Tibial nerve (tissue), 4 donors: ENCODE measurements around the gene TSPAN13. TPM values are rescaled to one million over a fixed set of nuclear protein-coding genes. Genes with fewer than 3 reads are reported as not detected.

ENCODE experiments used
- DNase-seq, 2 donors: peaks; one replicate each; pipeline ENCODE4 v3.0.0-alpha.2; 2019; ENCODE audit warnings: low spot score in 2 of 2
- H3K27ac ChIP-seq, 4 donors: fragments of 200-600 bp; sonication (generic) in 3 of 4; one replicate each; pipeline ENCODE4 v1.5.1; 2017 to 2019; ENCODE audit warnings: mild to moderate bottlenecking in 1 of 4
- H3K27me3 ChIP-seq, 2 donors: fragments of 200-600 bp; sonication (generic) in 1 of 2; one replicate each; pipeline versions ENCODE4 v1.5.1 to v1.6.0; 2017 to 2019
- H3K36me3 ChIP-seq, 3 donors: fragments of 200-600 bp; sonication (generic); one replicate each; pipeline ENCODE4 v1.5.1; 2018 to 2019
- H3K4me1 ChIP-seq, 4 donors: fragments of 200-600 bp; sonication (generic) in 3 of 4; one replicate each; pipeline ENCODE4 v1.5.1; 2017 to 2019
- H3K4me3 ChIP-seq, 4 donors: fragments of 200-600 bp; sonication (generic) in 3 of 4; one replicate each; pipeline ENCODE4 v1.5.1; 2017 to 2019; ENCODE audit warnings: mild to moderate bottlenecking in 1 of 4, moderate library complexity in 1 of 4
- H3K9me3 ChIP-seq, 4 donors: fragments of 200-600 bp; sonication (generic) in 3 of 4; one replicate each; pipeline ENCODE4 v1.5.1; 2017 to 2019
- CTCF ChIP-seq, 5 experiments: fragments of 200-600 bp in 3 of 5; fragments of 450-650 bp in 2 of 5; sonication (generic) in 3 of 5; IDR thresholded peaks; one replicate each; pipeline ENCODE4 v1.5.1; 2016 to 2019; ENCODE audit warnings: antibody characterized with exemption in 5 of 5, mild to moderate bottlenecking in 3 of 5, moderate library complexity in 2 of 5
- EP300 ChIP-seq, 2 donors: sonication (generic); formaldehyde crosslinking; IDR thresholded peaks; one replicate each; pipeline ENCODE4 v1.6.1; 2017; ENCODE audit warnings: antibody characterized with exemption in 2 of 2, mild to moderate bottlenecking in 1 of 2
- POLR2A ChIP-seq, 2 donors: fragments of 450-650 bp; IDR thresholded peaks; one replicate each; pipeline ENCODE4 v1.6.1; 2017; ENCODE audit warnings: antibody characterized with exemption in 2 of 2, mild to moderate bottlenecking in 2 of 2, moderate library complexity in 2 of 2
- whole genome bisulfite sequencing, 2 donors: methylation state at CpG; one replicate each; pipeline ENCODE4 v1.1.5; 2018; 5-methylcytosine and 5-hydroxymethylcytosine counted together
- total RNA-seq, 4 donors: library from RNA; depleted of rRNA; stranded (reverse); fragments of >200 nt; gene quantifications; one replicate each; pipeline ENCODE4 v1.1.0, GENCODE V29; 2016

Gene TSPAN13
- total RNA-seq, 4 donors from 2014 or later, result 6.9 to 11.7 (median 9.0) TPM

- Histone ChIP-seq H3K27ac (no peak overlapping the region), H3K4me1 (peaks cover 0 to 19% (median 2%) of the 10 kb centered on the region in 4 donors), H3K9me3 (no peaks in the 10 kb centered on the region), H3K4me3 (no peak overlapping the region), H3K27me3 (no peaks in the 10 kb centered on the region), H3K36me3 (no peaks in the 10 kb centered on the region)
- 83 to 87% methylated on average over 5 of the region's 5 CpGs for whole genome bisulfite sequencing, 2 donors
- no peak for DNase-seq
- TF ChIP-seq EP300 (IDR thresholded peaks at IDR 0.05), result no peak
- no peak for TF ChIP-seq POLR2A (IDR thresholded peaks at IDR 0.05)
- TF ChIP-seq CTCF (IDR thresholded peaks at IDR 0.05), result no peak
Measured at GRCh38 chr7:16810573-16810972, 57.0 kb downstream of the TSPAN13 start.

- WGBS, 2 donors, result 41 to 49% methylated on average over 2 of the region's 2 CpGs
Measured at GRCh38 chr7:16811551-16811950, 58.0 kb downstream of the TSPAN13 start.

GRCh38 chr7:16812542-16813231 lies 59.1 kb downstream of the TSPAN13 start:
- TF ChIP-seq EP300 (IDR thresholded peaks at IDR 0.05) (no peak), CTCF (IDR thresholded peaks at IDR 0.05) (no peak), POLR2A (IDR thresholded peaks at IDR 0.05) (no peak)
- 66 to 72% methylated on average over 4 of the region's 4 CpGs for WGBS, 2 donors
- Histone ChIP-seq H3K27me3 (no peaks in the 10 kb centered on the region), H3K36me3 (no peaks in the 10 kb centered on the region), H3K4me3 (no peak overlapping the region), H3K9me3 (no peaks in the 10 kb centered on the region), H3K27ac (no peak overlapping the region), H3K4me1 (peaks cover 0 to 19% (median 2%) of the 10 kb centered on the region in 4 donors)
- DNase-seq, result no peak

More at GRCh38 chr7:16811551-16811950, 58.0 kb downstream of the TSPAN13 start:
- H3K27me3 ChIP-seq, result no peaks in the 10 kb centered on the region
- no peak for TF ChIP-seq CTCF (IDR thresholded peaks at IDR 0.05)
- no peak for TF ChIP-seq POLR2A (IDR thresholded peaks at IDR 0.05)
- no peak for TF ChIP-seq EP300 (IDR thresholded peaks at IDR 0.05)
- peaks cover 0 to 19% (median 2%) of the 10 kb centered on the region in 4 donors for H3K4me1 ChIP-seq
- H3K9me3 ChIP-seq, result no peaks in the 10 kb centered on the region
- no peak overlapping the region for H3K4me3 ChIP-seq
- H3K36me3 ChIP-seq, result no peaks in the 10 kb centered on the region
- no peak for DNase-seq
- H3K27ac ChIP-seq, result peak overlapping the region in 1 of 4 donors; percentile 4

GRCh38 chr7:16813232-16813616 lies 59.7 kb downstream of the TSPAN13 start:
- Histone ChIP-seq H3K36me3 (no peaks in the 10 kb centered on the region), H3K4me3 (no peak overlapping the region), H3K4me1 (peaks cover 0 to 25% (median 2%) of the 10 kb centered on the region in 4 donors), H3K9me3 (no peaks in the 10 kb centered on the region), H3K27ac (no peak overlapping the region), H3K27me3 (no peaks in the 10 kb centered on the region)
- peak in 1 of 2 donors; percentile 20 for DNase-seq
- 48 to 63% methylated on average over 3 of the region's 3 CpGs for WGBS, 2 donors
- TF ChIP-seq CTCF (IDR thresholded peaks at IDR 0.05) (no peak), POLR2A (IDR thresholded peaks at IDR 0.05) (no peak), EP300 (IDR thresholded peaks at IDR 0.05) (peak in 1 of 2 donors; percentile 30)

GRCh38 chr7:16815001-16815400 lies 61.4 kb downstream of the TSPAN13 start:
- no peak for TF ChIP-seq EP300 (IDR thresholded peaks at IDR 0.05)
- TF ChIP-seq POLR2A (IDR thresholded peaks at IDR 0.05), result no peak
- no peak for DNase-seq

More at GRCh38 chr7:16815001-16815400, 61.4 kb downstream of the TSPAN13 start:
- H3K27me3 ChIP-seq, result no peaks in the 10 kb centered on the region
- 95 to 96% methylated on average over 2 of the region's 2 CpGs for WGBS, 2 donors
- no peaks in the 10 kb centered on the region for H3K9me3 ChIP-seq
- no peaks in the 10 kb centered on the region for H3K36me3 ChIP-seq
- peaks cover 0 to 25% (median 2%) of the 10 kb centered on the region in 4 donors for H3K4me1 ChIP-seq
- no peak overlapping the region for H3K4me3 ChIP-seq
- no peak overlapping the region for H3K27ac ChIP-seq
